CD1c-positive myeloid dendritic cell (primary cell): Measurements from ENCODE around the gene KRTAP12-1.

Experiments used
- DNase-seq: peaks from one replicate; pipeline ENCODE4 v3.0.0-alpha.2; 2016; ENCODE audit errors: extremely low spot score

KRTAP12-1 gene

DNA sequence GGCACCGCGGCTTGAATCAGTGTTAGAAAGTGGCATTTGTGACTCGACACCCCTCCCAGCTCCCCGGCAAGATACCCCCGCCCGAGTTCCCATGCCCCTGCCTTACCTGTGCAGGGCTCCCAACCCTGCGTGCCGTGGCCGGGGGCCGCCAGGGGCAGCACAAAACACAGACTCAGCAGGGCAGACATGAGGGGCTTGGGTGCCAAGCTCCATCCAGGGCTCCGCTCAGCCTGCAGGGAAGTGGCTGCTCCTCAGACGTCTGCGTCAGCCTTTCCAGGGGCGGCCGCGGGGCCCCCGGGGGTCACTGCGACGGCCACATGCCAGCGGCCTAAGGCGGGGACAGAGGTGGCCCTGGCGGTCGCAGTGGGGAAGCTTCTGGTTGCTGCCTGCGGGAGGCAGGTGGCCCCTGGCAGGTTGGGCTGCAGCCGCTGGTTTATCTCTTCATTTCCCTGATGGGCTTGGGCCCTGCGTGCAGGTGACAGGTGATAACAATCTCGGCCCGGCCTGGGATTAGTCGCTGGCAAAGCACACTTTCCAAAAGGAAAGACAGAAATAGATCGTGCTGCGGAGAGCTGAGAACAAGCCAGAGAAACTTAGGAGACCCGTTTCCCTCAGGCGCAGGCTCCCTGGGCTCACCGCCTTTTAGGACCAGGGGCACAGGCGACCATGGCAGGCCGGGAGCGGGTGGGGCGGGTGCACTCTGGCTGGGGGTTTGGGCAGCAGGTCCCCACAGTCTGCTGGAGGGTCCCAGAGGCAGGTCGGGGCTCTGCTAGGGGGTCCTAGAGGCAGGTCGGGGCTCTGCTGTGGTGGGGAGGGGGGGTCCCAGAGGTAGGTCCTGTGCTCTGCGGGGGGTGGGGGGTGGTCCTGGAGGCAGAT lies 29.6 kb upstream of the KRTAP12-1 start, which contains the start of gene TSPEAR:
TSPEAR (minus strand) TSS at position 246 of the 876 bp plus-strand sequence; CDS start at position 188, 58 bp downstream.
- no peak for DNase-seq

DNA sequence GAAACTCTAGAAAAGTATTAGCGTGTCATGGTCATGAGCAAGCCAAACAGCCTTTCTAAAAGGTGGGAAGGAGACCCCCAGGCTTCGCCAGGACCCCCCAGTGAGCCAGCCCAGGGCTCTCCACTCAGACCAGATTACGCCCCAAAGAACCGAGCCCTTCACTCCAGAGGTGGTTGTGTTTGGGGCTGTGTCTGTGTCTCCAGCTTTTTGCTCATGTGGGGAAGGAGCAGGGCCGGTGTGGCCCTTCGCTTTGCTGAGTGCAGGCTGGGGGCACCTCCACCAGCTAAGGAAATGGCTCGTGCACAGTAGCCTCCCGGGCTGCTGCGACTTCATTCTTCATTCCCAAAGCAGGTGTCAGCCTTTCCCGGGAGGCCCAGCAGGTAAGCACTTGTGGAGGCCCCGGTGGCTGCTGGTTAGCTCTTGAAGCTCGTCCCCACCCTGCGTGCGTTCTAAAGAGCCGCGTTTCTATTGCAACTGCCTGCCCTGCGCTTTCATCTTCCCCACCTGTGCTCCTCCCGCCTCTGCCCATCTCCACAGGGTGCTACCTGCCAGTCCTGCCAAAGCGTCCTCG lies 28.9 kb upstream of the KRTAP12-1 start:
- DNase-seq = no peak

DNA sequence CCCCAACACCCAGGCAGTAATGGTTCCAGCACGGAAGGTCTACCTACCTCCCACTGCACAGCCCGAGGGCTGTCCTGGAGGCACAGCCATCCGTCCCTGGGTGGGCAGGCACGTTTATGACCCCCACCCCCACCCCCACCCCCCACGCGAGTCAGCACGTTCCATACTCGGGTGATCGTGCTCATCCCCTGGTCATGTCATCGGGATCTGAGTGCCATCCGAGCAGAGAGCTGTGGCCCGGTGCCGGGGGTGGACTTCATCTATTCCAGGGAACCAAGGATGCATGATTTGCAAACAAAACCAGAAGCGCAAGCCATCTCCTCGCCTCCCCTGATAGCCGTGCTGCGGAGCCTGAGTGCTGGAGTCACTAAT lies 28.3 kb upstream of the KRTAP12-1 start:
- no peak for DNase-seq

DNA sequence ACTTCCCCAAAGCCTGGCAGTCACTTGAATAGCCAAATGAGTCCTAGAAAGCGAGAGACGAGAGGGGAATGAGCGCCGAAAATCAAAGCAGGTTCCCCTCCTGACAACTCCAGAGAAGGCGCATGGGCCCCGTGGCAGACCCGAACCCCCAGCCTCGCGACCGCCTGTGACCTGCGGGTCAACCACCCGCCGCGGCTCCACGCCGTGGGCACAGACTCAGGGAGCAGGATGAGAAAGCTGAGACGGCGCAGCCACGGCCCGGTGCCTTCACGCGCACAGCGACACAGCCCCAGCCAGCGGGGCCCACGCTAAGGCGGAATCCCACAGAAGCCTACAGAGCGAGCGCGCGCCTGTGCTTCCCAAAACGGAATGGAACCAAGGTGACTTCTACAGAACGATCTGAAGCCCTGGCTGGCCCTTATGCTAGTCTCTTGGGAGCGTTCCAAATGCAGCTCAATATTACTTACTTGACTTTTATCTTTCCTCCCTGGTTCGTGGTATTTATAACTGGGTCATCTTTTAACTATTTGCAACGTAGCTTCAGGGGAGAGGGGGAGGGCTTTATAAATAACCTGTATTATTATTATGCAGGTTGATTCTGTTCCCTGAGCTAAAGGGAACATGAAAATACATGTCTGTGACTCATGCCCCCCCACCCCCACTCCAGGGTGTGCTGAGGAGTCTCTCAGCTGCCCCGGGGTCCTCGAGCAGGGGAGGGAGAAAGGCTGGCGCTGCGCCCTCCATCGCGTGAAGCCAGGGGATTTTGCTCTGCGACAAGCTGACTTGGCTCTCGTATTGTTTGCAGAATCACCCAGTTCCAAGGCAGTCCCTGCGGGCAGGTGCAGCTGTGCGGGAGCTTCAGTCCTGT lies 27.7 kb upstream of the KRTAP12-1 start:
- DNase-seq = peak; percentile 30

DNA sequence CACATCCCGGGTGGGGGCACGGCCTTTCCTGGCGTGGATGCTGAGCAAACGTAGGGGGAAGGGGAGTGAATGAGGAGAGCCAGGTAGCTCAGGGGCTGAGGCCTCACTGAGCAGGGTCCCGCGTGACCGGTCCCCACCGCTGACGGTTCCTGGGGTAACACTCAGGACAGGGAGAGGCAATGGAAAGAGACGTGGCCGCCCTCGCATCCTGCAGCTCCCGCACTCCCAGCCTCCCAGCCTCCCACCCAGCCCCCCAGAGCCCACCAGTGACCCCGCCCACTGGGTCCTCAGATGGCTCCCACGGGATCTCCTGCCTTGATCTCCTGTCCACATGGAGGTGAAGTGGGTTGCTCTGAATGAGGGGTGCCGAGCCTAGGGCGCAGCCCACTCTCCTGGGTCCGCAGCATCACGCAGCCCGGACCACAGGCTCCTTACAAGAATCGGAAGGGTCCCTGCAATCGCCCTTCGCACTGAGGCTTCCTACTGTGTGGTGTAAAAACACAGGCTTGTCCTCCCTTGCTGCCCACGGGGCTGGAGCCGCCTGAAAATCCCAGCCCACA lies 27.0 kb upstream of the KRTAP12-1 start:
- DNase-seq = peak; percentile 58

DNA sequence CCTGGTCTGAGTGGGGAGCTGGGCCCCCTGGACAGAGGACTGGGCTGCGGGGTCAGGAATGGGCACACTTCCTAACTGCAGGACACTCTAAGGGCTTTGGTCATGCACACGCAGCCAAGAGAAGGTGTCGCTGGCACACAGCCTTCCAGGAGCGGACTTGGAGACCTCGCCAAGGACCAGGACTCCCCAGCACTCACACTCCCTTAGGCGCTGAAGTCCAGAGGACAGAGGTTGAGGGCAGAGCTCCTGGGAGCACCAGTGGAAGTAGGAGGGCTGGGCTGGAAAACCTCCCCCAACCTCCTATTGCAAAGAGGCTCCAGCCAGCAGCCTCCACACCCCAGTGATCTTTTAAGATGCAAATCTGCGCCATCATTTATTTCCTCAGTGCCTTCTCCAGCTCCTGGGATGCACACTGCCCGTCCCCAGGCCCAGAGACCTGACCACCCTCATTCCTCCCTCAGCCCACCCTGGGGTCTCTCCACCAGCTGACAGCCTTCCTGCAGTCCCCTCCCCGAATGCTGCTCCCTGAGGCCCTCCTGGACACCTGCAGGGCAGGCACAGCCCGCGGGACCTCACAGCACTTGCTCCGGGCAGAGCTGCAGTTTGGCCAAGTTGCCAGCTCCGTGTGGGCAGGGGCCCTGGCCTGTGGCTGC lies 26.4 kb upstream of the KRTAP12-1 start:
- no peak for DNase-seq

DNA sequence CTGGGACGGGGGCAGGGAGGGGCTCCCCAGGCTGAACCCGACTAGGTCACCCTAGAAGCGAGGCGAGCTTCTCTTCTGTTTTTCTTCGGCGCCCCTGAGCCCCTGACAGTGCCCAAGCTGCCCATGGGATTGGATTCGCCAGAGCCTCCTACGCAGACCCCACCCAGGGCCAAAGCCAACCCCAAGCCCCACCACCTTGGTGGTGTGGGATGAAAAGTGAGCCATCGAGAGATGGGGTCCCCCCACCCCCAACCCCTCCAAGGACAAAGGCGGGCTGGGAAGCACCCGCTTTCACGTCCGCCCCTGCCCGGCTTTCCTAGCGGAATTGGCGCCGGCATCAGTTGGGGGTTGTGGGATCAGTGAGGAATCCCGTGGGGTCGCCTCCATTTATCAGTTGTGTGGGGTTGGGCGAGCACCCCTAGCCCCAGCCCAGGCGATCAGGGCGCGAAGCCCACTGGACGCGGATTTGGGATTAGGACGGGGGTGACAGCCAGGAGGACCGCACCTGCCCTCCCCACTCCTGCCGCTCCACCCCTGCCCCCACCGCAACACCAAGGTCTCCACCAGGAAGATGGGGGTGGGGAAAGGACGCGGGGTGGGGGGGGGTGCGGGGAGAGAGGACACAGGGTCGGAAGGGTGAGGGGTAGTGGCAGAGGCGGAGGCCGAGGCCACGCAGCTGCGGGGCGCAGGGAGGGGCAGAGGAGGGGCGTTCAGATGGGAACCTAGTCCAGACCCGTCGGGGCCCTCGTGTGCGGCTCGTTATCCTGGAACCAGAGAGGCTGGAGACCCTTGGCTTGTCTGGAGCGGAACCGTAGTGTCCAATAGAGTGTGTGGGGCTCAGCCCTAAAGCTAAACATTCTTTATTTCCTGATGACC lies 25.0 kb upstream of the KRTAP12-1 start:
- no peak for DNase-seq

DNA sequence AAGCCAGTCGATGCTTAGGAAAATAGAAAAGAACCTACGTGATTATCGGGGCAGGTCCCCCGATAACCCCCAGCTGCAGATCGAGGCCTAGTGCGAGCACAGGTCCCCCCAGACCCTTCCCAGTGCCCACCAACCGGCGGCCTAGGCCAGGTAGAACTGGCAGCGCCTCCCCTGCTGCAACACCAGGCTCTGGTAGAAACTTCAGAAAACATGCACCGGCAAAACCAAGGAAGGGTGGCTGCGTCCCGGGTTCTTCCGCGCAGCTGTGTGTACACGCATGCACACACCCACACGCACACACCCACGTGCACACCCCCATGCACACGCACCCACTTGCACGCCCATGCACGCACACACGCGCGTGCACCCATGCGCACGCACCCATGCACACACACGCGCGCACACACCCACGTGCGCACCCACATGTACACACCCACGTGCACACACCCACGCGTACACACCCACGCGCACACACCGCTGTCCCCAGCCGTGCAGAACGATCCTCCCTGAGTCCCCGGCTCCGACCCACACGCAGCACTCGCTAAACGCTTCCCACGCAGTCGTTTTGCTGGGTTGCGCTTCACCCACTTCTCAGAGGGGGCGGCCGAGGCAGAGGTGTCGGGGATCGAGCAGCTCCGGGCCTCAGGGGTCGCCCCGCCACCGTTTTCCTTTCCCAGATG lies 24.2 kb upstream of the KRTAP12-1 start:
- DNase-seq = no peak

DNA sequence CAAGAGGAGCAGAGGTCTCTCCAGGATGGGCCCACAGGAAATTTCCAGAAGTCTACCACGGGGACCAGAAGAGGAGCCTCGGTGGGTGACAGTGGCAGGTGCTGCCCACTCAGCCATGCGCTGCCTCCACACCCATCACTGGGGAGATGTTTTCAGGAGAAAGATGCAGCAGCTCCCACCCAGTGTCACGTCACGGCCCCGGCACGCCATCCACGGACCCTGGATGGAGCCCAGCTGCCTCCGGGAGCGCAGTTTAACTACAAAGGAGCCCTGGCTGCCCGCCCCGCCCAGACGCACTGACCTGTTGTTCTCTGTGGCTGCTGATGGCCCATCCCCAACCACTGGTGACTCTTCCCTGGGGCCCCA lies 22.7 kb upstream of the KRTAP12-1 start:
- no peak for DNase-seq

DNA sequence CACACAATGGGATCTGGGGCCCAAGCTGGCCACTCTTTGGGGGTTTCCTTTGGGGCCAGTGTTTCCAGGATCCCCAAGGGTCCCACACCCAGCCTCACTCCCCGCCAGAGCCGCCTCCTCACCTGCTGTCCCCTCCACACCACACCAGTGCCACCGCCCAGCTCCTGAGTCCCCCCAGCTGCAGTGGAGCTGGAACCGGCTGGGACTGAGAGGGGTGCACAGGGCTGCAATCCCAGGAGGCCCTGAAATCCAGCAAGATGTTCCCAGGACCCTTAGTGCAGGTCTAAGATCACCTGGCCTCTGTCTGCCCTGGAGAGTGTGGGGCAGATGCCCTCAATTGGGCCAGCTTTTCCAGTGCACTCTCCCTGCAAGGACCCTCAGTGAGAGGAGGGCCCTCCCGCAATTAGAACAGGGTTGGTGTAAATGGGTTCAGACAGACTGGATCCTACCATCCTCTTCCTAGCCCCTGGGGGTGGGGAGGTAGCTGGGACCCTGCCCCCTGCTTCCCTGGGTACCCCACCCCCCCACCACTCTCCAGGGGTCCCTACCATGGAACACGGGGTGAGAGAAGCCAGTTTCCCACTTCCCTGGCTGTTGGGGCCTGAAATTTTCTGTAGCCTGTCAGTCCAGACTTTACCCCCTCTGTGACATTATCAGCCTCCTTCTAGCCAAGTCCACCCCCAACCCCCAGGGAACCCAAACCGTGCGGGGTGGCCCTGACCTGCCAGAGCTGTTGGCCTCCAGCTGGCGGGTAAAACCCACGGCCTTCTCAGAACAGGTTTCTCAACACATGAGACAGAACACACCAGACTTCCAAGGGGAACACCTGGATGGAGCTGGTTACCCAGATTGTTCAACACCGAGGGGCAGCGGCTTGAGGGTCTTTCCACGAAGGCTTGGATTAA lies 22.0 kb upstream of the KRTAP12-1 start:
- no peak for DNase-seq

DNA sequence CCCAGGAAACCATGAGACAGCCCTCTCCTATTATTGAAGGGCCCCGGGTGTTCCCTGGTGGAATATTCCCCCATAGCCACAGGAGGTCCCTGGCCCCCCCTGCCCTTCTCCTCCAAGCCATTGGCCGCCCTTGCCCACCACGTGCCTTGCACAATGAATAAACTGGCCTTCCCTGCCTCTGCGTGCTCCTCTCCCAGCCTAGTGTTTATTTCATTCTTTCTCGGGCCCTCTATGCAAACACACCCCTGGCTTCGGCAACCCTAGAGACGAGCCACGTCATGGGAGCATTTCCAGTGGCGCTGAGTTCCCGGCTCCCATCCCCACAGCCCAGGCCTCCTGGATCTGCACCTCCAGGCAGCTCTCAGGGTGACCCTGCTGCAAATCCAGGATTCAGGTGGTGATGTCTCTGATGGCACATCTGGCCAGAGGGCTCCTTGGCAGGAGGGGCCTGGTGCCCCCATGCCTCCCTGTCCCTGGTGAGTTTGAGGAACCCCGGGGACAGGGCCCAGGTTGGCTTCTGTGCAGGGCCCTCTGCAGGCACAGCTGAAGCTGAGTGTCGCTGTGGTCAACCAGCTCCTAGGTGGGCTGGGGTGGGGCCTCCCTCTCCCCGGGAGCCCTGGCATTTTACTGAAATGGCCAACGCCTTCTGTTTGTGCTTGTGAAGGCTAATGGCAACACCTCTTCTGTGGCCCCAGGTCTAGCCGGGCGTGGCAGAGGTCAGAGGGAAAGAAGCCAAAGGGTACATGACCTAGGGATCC lies 21.2 kb upstream of the KRTAP12-1 start:
- DNase-seq = no peak

DNA sequence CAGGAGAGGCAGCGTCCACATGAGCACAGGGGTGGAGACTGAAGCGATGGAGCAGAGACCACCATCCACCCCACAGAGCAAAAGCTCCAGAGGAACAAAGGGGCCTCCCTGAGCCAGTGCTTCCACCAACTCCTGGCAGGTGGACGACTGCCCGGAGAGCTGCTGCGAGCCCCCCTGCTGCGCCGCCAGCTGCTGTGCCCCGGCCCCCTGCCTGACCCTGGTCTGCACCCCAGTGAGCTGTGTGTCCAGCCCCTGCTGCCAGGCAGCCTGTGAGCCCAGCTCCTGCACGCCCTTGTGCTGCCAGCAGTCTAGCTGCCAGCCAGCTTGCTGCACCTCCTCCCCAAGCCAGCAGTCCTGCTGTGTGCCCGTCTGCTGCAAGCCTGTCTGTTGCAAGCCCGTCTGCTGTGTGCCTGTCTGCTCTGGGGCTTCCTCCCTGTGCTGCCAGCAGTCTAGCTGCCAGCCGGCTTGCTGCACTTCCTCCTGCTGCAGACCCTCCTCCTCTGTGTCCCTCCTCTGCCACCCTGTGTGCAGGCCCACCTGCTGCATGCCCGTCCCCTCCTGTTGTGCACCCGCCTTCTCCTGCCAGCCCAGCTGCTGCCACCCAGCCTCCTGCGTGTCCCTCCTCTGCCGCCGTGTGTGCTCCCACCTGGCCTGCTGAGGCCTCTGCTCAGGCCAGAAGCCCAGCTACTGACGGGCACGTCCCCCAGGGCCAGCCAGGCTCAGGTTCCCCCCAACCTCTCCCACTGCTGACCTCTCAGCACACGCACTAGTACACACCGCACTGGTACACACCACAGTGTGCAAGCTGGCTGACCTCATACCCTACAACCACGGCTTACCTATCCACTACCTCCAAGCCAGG lies 20.4 kb upstream of the KRTAP12-1 start:
- no peak for DNase-seq

DNA sequence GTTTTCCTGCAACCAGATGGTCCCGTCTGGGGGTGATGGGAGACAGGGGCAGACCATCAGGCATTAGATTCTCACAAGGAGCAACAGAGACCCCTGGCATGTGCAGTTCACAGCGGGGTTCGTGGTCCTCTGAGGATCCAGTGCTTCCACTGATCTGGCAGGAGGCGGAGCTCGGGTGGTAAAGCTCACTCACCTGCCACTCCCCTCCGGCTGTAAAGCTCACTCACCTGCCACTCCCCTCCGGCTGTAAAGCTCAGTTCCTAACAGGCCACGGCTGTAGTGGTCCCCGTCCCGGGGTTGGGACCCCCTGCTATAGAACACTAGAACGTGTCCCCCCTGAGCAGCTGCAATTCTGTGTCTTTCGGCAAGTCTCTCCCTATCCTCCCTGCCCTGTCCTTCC lies 19.6 kb upstream of the KRTAP12-1 start:
- DNase-seq = no peak

DNA sequence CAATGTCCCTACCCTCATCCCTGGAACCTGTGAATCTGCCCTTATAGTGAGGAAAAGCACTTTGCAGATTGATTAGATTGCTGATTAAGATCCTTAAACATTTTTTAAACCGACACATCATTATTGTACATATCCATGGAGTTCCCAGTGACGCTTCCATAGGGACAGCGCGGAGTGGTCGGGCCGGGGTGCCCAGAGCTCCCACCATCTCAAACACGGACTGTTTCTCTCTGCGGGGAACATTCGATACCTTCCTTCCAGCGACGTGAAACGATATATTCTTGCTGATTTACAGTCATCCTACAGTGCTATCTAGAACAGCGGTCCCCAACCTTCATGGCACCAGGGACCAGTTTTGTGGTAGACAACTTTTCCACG lies 19.0 kb upstream of the KRTAP12-1 start:
- no peak for DNase-seq

DNA sequence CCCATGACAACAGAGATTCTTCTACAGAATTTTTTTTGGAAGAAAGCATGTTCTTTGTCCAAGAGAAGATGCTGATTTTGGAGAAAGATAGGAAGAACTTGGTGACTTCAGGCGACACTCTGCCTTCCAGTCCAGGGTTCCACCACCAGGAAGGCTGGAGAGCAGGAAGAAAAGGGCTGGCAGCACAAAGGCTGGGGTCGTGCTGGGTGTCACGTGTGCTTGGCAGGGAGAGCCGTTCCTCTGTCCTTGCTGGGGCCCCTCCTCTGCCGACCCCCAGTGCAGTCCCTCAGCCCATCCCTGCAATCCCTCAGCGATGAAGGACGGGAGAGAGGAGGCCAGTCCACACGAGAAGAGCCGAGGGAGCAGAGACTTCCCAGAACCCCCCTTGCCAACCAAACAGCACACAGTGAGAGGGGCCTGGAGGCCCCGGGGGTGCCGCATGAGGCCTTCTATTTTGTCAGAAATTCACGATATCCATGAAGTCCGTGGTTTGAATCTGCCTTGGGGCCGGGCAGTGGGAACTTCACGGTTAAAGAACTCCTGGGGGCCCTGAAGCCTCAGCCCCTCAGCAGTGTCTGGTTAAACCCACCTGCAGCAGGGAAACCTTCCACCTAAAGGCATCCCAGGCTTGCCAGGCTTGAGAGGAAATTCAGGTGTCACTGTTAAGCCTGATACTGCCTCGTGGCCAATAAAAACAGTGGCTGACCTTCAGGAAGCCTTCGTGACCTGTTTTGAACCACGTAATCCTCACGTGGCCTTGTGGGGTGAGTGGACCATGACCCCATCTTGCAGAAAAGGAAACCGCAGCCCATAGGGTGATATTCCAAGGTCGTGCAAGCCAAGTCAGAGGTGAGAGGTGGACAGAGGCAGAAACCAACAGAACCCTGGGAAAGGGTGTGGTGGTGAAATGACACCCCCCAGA lies 18.4 kb upstream of the KRTAP12-1 start:
- DNase-seq = no peak

DNA sequence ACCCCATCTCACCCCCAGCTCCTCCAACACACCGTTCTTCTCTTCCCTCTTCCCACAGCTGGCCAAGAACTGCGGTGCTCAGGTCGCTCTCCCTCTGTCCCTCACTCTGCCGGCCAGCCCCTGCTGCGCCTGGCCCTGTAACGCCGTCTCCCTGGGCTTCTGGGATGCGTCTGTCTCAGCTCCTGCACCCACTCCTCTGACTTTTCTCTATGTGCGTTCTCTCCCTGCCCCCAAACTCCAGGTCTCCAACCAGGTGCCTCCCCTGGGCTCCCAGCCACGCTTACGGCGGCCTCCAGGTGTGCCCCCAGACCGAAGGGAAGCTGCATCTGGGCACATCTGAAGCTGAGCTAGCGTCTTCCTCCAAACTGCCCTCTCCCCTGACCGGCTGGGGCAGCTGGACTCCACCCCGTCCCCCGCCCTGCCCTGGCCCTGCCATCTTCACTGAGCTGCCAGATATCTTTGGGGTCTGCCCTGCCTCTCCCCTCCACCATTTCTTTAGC lies 17.6 kb upstream of the KRTAP12-1 start:
- no peak for DNase-seq
